Measurements from ENCODE around the gene NCKAP5. TPM values are rescaled to one million over a fixed set of nuclear protein-coding genes. Genes with fewer than 3 reads are reported as not detected.

NCKAP5 gene
- total RNA-seq, 6 donors from 2014 or later = 22.1 to 51.1 (median 41.4) TPM

DNA sequence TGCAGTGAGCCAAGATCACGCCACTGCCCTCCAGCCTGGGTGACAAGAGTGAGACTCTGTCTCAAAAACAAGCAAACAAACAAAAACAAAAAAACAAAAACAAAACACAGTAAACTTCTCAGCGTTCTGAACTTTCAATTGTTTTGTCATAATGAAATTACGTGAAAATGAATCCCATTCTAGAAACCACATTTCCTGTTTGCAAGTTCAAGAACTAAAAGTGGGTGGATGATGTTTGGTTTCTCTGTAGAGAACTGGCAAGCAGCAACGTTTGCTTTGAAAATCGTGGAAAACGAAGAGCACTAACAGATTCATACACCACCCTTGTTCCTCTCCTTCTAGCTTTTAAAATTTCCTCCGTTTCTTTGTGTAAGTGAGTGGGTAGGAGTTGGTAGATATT lies 672.2 kb downstream of the NCKAP5 start:
- no peak for TF ChIP-seq POLR2AphosphoS5 (IDR thresholded peaks at IDR 0.05)
- TF ChIP-seq EP300 (IDR thresholded peaks at IDR 0.05) = no peak
- TF ChIP-seq, protein P1, sequence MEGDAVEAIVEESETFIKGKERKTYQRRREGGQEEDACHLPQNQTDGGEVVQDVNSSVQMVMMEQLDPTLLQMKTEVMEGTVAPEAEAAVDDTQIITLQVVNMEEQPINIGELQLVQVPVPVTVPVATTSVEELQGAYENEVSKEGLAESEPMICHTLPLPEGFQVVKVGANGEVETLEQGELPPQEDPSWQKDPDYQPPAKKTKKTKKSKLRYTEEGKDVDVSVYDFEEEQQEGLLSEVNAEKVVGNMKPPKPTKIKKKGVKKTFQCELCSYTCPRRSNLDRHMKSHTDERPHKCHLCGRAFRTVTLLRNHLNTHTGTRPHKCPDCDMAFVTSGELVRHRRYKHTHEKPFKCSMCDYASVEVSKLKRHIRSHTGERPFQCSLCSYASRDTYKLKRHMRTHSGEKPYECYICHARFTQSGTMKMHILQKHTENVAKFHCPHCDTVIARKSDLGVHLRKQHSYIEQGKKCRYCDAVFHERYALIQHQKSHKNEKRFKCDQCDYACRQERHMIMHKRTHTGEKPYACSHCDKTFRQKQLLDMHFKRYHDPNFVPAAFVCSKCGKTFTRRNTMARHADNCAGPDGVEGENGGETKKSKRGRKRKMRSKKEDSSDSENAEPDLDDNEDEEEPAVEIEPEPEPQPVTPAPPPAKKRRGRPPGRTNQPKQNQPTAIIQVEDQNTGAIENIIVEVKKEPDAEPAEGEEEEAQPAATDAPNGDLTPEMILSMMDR (IDR thresholded peaks at IDR 0.05) = no peak
- TF ChIP-seq POLR2A (IDR thresholded peaks at IDR 0.05) = no peak
- no peaks in the 10 kb centered on the region for H3K36me3 ChIP-seq
- H3K4me1 ChIP-seq = no peaks in the 10 kb centered on the region
- no peak for DNase-seq
- 59 to 62% methylated on average over 7 of the region's 7 CpGs for WGBS, 2 donors
- ATAC-seq (ENCODE audit: low FRiP score in 2 of 2) = no peak
- H3K4me3 ChIP-seq = no peak overlapping the region
- no peaks in the 10 kb centered on the region for H3K9me3 ChIP-seq
- H3K27me3 ChIP-seq = no peaks in the 10 kb centered on the region
- H3K27ac ChIP-seq = no peak overlapping the region

DNA sequence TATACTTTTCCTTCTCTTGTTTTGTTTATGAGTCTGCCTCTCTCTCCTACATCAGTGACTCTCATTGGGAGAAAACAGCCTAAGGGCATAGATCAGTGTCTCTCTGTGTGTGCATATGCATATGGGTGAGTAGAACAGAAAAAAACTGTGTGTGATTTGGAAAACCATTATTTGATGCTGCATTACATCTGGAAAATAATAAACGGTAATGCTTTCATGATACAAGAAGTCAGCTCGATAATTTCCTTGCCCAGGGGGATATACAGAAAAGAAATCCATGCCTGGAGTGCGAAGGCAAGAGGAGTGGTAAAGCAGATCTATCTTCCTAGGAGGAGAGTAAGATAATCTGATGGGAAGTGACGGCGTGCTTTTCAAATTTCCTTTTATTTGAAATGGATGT lies 676.8 kb downstream of the NCKAP5 start:
- 92 to 93% methylated on average over 5 of the region's 5 CpGs for WGBS, 2 donors
- Histone ChIP-seq H3K36me3 (no peaks in the 10 kb centered on the region), H3K9me3 (no peaks in the 10 kb centered on the region), H3K4me1 (no peaks in the 10 kb centered on the region), H3K27ac (no peak overlapping the region), H3K4me3 (no peak overlapping the region), H3K27me3 (no peaks in the 10 kb centered on the region)
- ATAC-seq (ENCODE audit: low FRiP score in 2 of 2) (no peak), DNase-seq (no peak)
- no peak for TF ChIP-seq POLR2A (IDR thresholded peaks at IDR 0.05)
- no peak for TF ChIP-seq EP300 (IDR thresholded peaks at IDR 0.05)
- TF ChIP-seq, protein P1 (IDR thresholded peaks at IDR 0.05) = no peak
- no peak for TF ChIP-seq POLR2AphosphoS5 (IDR thresholded peaks at IDR 0.05)

DNA sequence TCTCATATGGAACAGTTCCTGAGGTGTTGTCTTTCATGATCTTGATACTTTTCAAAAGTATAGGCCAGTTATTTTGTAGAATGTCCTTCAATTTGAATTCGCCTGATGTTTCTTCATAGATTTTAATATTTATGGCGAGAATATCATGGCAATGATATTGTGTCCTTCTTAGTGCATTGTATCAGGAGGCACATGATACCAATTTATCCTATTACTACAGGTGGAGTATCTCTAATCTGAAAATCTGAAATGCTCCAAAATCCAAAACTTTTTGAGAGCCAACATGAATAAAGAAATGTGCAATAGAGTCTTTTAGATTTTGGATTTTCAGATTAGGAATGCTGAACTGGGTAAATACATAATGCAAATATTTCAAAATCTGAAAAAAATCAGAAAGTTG lies 681.7 kb downstream of the NCKAP5 start:
- 76 to 94% methylated on average over 2 of the region's 2 CpGs for WGBS, 2 donors
- Histone ChIP-seq H3K4me3 (no peak overlapping the region), H3K9me3 (no peaks in the 10 kb centered on the region), H3K4me1 (no peaks in the 10 kb centered on the region), H3K27ac (no peak overlapping the region), H3K27me3 (no peaks in the 10 kb centered on the region), H3K36me3 (no peaks in the 10 kb centered on the region)
- TF ChIP-seq POLR2A (IDR thresholded peaks at IDR 0.05) = no peak
- no peak for TF ChIP-seq POLR2AphosphoS5 (IDR thresholded peaks at IDR 0.05)
- no peak for TF ChIP-seq EP300 (IDR thresholded peaks at IDR 0.05)
- TF ChIP-seq, protein P1 (IDR thresholded peaks at IDR 0.05) = no peak
- ATAC-seq (ENCODE audit: low FRiP score in 2 of 2) (no peak), DNase-seq (no peak)

DNA sequence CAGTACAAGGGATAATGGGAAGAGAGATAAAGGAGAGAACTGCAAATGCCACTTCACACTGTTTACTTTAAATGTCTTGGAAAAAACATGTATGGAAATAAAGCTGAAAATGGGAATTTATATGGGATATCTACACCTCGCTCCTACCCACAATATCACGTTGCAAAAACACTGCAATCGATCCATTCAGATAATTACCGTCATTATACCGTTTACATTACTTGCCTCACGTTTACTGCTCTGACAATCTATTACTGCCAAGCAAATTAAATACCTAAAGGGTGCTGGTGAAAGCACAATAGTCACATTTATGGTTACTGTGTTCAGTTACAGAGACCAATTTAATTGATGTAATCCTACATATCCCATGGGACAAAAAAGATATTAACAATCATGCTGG lies 683.6 kb downstream of the NCKAP5 start:
- Histone ChIP-seq H3K4me3 (no peak overlapping the region), H3K27ac (no peak overlapping the region), H3K9me3 (no peaks in the 10 kb centered on the region), H3K4me1 (no peaks in the 10 kb centered on the region), H3K36me3 (no peaks in the 10 kb centered on the region), H3K27me3 (no peaks in the 10 kb centered on the region)
- 78 to 83% methylated on average over 6 of the region's 6 CpGs for WGBS, 2 donors
- ATAC-seq (ENCODE audit: low FRiP score in 2 of 2) (no peak), DNase-seq (no peak)
- TF ChIP-seq POLR2A (IDR thresholded peaks at IDR 0.05) = no peak
- TF ChIP-seq, protein P1 (IDR thresholded peaks at IDR 0.05) = no peak
- TF ChIP-seq POLR2AphosphoS5 (IDR thresholded peaks at IDR 0.05) = no peak
- no peak for TF ChIP-seq EP300 (IDR thresholded peaks at IDR 0.05)

DNA sequence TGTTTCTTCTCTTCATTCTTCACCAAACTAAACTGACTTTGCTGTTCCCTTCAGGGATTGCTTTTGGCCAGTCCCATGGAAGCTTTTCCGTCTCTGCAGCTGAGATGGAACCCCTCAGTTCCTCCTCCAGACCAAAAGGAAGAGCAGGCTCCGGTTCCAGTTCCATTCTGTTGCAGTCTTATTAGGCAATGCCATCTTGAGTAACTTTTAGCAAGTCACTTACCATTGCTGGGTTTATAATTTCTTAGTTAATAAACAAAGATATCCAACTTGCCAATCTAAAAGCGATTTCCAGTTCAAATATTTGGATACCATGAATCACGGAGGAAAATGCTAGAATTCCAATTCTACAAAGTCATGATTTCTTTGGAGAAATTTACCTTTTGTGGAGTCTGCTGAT lies 684.0 kb downstream of the NCKAP5 start:
- Histone ChIP-seq H3K27ac (no peak overlapping the region), H3K4me1 (no peaks in the 10 kb centered on the region), H3K9me3 (no peaks in the 10 kb centered on the region), H3K4me3 (no peak overlapping the region), H3K27me3 (no peaks in the 10 kb centered on the region), H3K36me3 (no peaks in the 10 kb centered on the region)
- DNase-seq = no peak
- WGBS, 2 donors = 70 to 79% methylated on average over 4 of the region's 4 CpGs
- ATAC-seq (ENCODE audit: low FRiP score in 2 of 2) = no peak
- TF ChIP-seq POLR2AphosphoS5 (IDR thresholded peaks at IDR 0.05) = no peak
- TF ChIP-seq POLR2A (IDR thresholded peaks at IDR 0.05) = no peak
- TF ChIP-seq, protein P1 (IDR thresholded peaks at IDR 0.05) = no peak
- no peak for TF ChIP-seq EP300 (IDR thresholded peaks at IDR 0.05)

All from upper lobe of left lung (tissue), 6 donors.